Hematopoietic multipotent progenitor cell treated with erythropoietin and hydrocortisone succinate and interleukin-3 and kit ligand, for 17 days (in vitro differentiated cells): ENCODE measurements around the gene MEIS1.

Experiments used
- DNase-seq: peaks from one replicate; pipeline ENCODE4 v3.0.0-alpha.2; 2015; ENCODE audit warnings: low spot score

Gene MEIS1

GRCh38 chr2:66507673-66508201, 72.8 kb downstream of the MEIS1 start:
- no peak for DNase-seq

- no peak for DNase-seq
Measured at GRCh38 chr2:66508484-66509071, 73.7 kb downstream of the MEIS1 start.

GRCh38 chr2:66509326-66509811, 74.4 kb downstream of the MEIS1 start:
- no peak for DNase-seq

GRCh38 chr2:66512626-66513025, 77.7 kb downstream of the MEIS1 start:
- no peak for DNase-seq

GRCh38 chr2:66515743-66516142, 80.8 kb downstream of the MEIS1 start:
- no peak for DNase-seq

GRCh38 chr2:66516499-66516898, 81.6 kb downstream of the MEIS1 start:
- DNase-seq = no peak

- no peak for DNase-seq
Measured at GRCh38 chr2:66517772-66518171, 82.8 kb downstream of the MEIS1 start.

GRCh38 chr2:66519264-66519843, 84.4 kb downstream of the MEIS1 start:
- no peak for DNase-seq

GRCh38 chr2:66521291-66521922, 86.5 kb downstream of the MEIS1 start:
- DNase-seq = no peak

GRCh38 chr2:66522611-66523376, 87.9 kb downstream of the MEIS1 start:
- no peak for DNase-seq

GRCh38 chr2:66523377-66523969, 88.5 kb downstream of the MEIS1 start:
- no peak for DNase-seq

GRCh38 chr2:66523990-66524389, 89.1 kb downstream of the MEIS1 start:
- no peak for DNase-seq

- no peak for DNase-seq
Measured at GRCh38 chr2:66525606-66526005, 90.7 kb downstream of the MEIS1 start.

GRCh38 chr2:66526180-66526579, 91.3 kb downstream of the MEIS1 start:
- DNase-seq = no peak

- DNase-seq = no peak
Measured at GRCh38 chr2:66528974-66529724, 94.2 kb downstream of the MEIS1 start.

- DNase-seq = no peak
Measured at GRCh38 chr2:66530651-66531050, 95.7 kb downstream of the MEIS1 start.

- no peak for DNase-seq
Measured at GRCh38 chr2:66531155-66531554, 96.2 kb downstream of the MEIS1 start.

GRCh38 chr2:66531567-66531966, 96.6 kb downstream of the MEIS1 start:
- no peak for DNase-seq

GRCh38 chr2:66532972-66533868, 98.3 kb downstream of the MEIS1 start:
- DNase-seq = no peak

GRCh38 chr2:66534461-66534860, 99.5 kb downstream of the MEIS1 start:
- DNase-seq = no peak
